Fibroblast of lung (primary cell): ENCODE data around the gene TBC1D22A.

ENCODE experiments used
- CTCF ChIP-seq, 2 donors: IDR thresholded peaks in 1 of 2; conservative IDR thresholded peaks in 1 of 2; 1 replicate in 1 of 2; 2 replicates in 1 of 2; pipeline ENCODE4 v1.5.1; 2011 to 2012; ENCODE audit warnings: low read length in 2 of 2, control low read depth in 1 of 2, inconsistent platforms in 1 of 2, low read depth in 1 of 2, mild to moderate bottlenecking in 1 of 2
- EZH2 ChIP-seq: IDR thresholded peaks from 2 replicates; pipeline ENCODE4 v1.5.1; 2012; ENCODE audit warnings: low read length, control low read depth, mild to moderate bottlenecking; ENCODE audit errors: missing control alignments

DNA sequence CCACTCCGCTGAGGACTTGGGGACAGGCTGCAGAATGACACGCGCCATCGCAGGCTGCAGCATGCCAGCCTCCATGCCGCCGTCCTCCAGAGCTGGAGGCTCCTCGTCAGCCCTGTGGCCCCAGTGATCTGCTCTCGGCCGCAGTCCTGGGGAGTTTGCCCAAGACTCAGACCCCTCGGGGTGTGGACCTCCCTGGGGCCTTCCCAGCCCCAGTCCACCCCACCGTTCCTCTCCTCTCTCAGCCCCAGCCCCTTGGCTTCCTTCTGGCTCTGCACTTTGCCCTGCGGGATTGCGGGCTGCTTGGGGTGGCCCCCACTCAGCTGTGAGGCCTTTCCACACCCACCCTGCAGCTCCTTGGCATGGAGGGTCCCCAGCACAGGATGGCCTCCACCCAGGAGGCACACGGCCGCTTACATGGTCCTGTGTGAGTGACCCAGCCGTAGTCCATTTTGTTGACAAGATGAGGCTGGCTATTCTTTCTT is 414.9 kb downstream of the TBC1D22A start:
- TF ChIP-seq CTCF (conservative IDR thresholded peaks at IDR 0.05 in 1 of 2, IDR thresholded peaks at IDR 0.05 in 1 of 2; ENCODE audit: low read depth in 1 of 2, low read length in 2 of 2) (no peak), EZH2 (no peak)
